Neural cell (in vitro differentiated cells): ENCODE measurements around the gene BROX. TPM values are rescaled to one million over a fixed set of nuclear protein-coding genes. Genes with fewer than 3 reads are reported as not detected.

Source experiments
- H2AFZ ChIP-seq: fragments of 200-600, 300-800 bp; sonication (generic), shearing (Covaris generic); 2 replicates; pipeline ENCODE4 v1.6.0; 2014; ENCODE audit warnings: low read depth, mild to moderate bottlenecking, antibody characterized with exemption, low read length, moderate library complexity
- H3F3A ChIP-seq: fragments of 200-600 bp; shearing (Covaris generic); 2 replicates; pipeline ENCODE4 v1.6.1; 2016; ENCODE audit warnings: mild to moderate bottlenecking, moderate library complexity, mixed read lengths, antibody characterized with exemption, low read length; ENCODE audit not compliant: insufficient read depth, poor library complexity, severe bottlenecking
- H3K27ac ChIP-seq: fragments of 200-600, 300-800 bp; sonication (generic), shearing (Covaris generic); 2 replicates; pipeline ENCODE4 v1.5.1; 2014; ENCODE audit warnings: mild to moderate bottlenecking, low read length, moderate library complexity
- H3K27me3 ChIP-seq: fragments of 300-800, 200-600 bp; sonication (generic), shearing (Covaris generic); 2 replicates; pipeline ENCODE4 v1.6.0; 2014; ENCODE audit warnings: mild to moderate bottlenecking, low read depth, low read length, moderate library complexity; ENCODE audit not compliant: insufficient read depth
- H3K36me3 ChIP-seq: fragments of 300-800, 200-600 bp; sonication (generic), shearing (Covaris generic); 2 replicates; pipeline ENCODE4 v1.5.1; 2014; ENCODE audit warnings: mild to moderate bottlenecking, antibody characterized with exemption, low read length, moderate library complexity; ENCODE audit not compliant: insufficient read depth
- H3K4me2 ChIP-seq: fragments of 300-800, 200-600 bp; sonication (generic), shearing (Covaris generic); 2 replicates; pipeline ENCODE4 v1.6.0; 2014; ENCODE audit warnings: mild to moderate bottlenecking, low read length
- H3K4me3 ChIP-seq: fragments of 300-800, 200-600 bp; sonication (generic), shearing (Covaris generic); 2 replicates; pipeline ENCODE4 v1.5.1; 2014; ENCODE audit warnings: mild to moderate bottlenecking, low read length, moderate library complexity
- H3K79me2 ChIP-seq: fragments of 200-600 bp; shearing (Covaris generic); replicated peaks from 2 replicates; pipeline ENCODE4 v1.6.0; 2014; ENCODE audit warnings: mild to moderate bottlenecking, low read length, moderate library complexity; ENCODE audit not compliant: insufficient read depth
- H3K9ac ChIP-seq: fragments of 300-800, 200-600 bp; sonication (generic), shearing (Covaris generic); 2 replicates; pipeline ENCODE4 v1.6.1; 2016; ENCODE audit warnings: mild to moderate bottlenecking, low read length, mixed read lengths
- H3K9me2 ChIP-seq: fragments of 200-600 bp; shearing (Covaris generic); 2 replicates; pipeline ENCODE4 v1.6.1; 2016; ENCODE audit warnings: mild to moderate bottlenecking, low read length, mixed read lengths; ENCODE audit not compliant: insufficient read depth
- H3K9me3 ChIP-seq: fragments of 200-600, 300-800 bp; sonication (generic), shearing (Covaris generic); 2 replicates; pipeline ENCODE4 v1.6.1; 2016; ENCODE audit warnings: mild to moderate bottlenecking, mixed run types, low read length, moderate library complexity, mixed read lengths
- H4K20me1 ChIP-seq: fragments of 200-600 bp; shearing (Covaris generic); 2 replicates; pipeline ENCODE4 v1.6.1; 2016; ENCODE audit warnings: mild to moderate bottlenecking, mixed run types; ENCODE audit not compliant: insufficient read depth
- EP300 ChIP-seq: fragments of 450-650 bp; conservative IDR thresholded peaks from 2 replicates; pipeline ENCODE4 v1.6.1; 2014; ENCODE audit warnings: antibody characterized with exemption, mild to moderate bottlenecking, moderate library complexity; ENCODE audit not compliant: poor library complexity, severe bottlenecking
- EZH2 ChIP-seq: fragments of 200-600, 300-800 bp; shearing (Covaris generic), sonication (generic); IDR thresholded peaks from 2 replicates; pipeline ENCODE4 v1.6.1; 2014; ENCODE audit warnings: antibody characterized with exemption, low read length, borderline replicate concordance, mild to moderate bottlenecking; ENCODE audit not compliant: insufficient read depth, poor library complexity, severe bottlenecking
- MXI1 ChIP-seq: fragments of 450-650 bp; conservative IDR thresholded peaks from 2 replicates; pipeline ENCODE4 v1.6.1; 2014; ENCODE audit warnings: antibody characterized with exemption, mild to moderate bottlenecking; ENCODE audit not compliant: poor library complexity, severe bottlenecking
- POLR2AphosphoS5 ChIP-seq: IDR thresholded peaks from 2 replicates; pipeline ENCODE4 v1.6.1; 2012
- RAD21 ChIP-seq: fragments of 450-650 bp; conservative IDR thresholded peaks from 2 replicates; pipeline ENCODE4 v1.6.1; 2014; ENCODE audit warnings: antibody characterized with exemption, mild to moderate bottlenecking, moderate library complexity
- SMC3 ChIP-seq: fragments of 450-650 bp; conservative IDR thresholded peaks from 2 replicates; pipeline ENCODE4 v1.6.1; 2014; ENCODE audit warnings: antibody characterized with exemption, mild to moderate bottlenecking, moderate library complexity; ENCODE audit not compliant: poor library complexity
- TAF1 ChIP-seq: IDR thresholded peaks from 2 replicates; pipeline ENCODE4 v1.6.1; 2012; ENCODE audit warnings: low read depth
- polyA plus RNA-seq: library from polyadenylated mRNA; depleted of rRNA; stranded (reverse); fragments of >200 nt; gene quantifications from 2 replicates; pipeline ENCODE4 v1.2.3, GENCODE V29; 2014
- TF ChIP-seq, protein P1 (sequence below): fragments of 450-650 bp; IDR thresholded peaks from 2 replicates; pipeline ENCODE4 v1.5.1; 2014; ENCODE audit warnings: antibody characterized with exemption, mild to moderate bottlenecking, moderate library complexity; ENCODE audit not compliant: poor library complexity, severe bottlenecking
- TF ChIP-seq, protein P2 (sequence below): IDR thresholded peaks from 2 replicates; pipeline ENCODE4 v1.6.1; 2012; ENCODE audit warnings: borderline replicate concordance

Gene BROX
- polyA plus RNA-seq, 1 donor from 2014 or later = 22.6 TPM

DNA sequence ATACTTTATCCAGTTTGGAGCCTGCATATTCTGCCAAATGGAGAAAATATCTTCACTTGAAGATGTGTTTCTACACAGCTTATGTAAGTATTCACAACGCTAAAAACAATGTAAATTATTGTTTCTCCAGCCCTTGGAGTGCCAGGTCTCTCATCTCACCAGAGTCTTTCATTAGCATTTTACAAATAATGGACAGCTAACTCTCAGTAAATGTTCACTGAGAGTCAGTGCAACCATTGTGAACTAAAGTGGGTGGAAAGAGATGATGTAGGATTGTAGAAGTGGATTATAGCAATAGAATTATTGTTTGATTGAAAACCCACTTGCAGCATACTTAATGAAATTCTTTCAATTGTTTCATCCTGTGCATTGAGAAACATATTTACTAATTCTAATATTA, 16.4 kb downstream of the BROX start:
- no peaks in the 10 kb centered on the region for H4K20me1 ChIP-seq
- no peaks in the 10 kb centered on the region for H3K9me3 ChIP-seq
- no peak overlapping the region for H3K4me2 ChIP-seq
- TF ChIP-seq TAF1 = no peak
- TF ChIP-seq EP300 = no peak
- TF ChIP-seq POLR2AphosphoS5 = no peak
- no peak for TF ChIP-seq EZH2
- TF ChIP-seq, protein P1, sequence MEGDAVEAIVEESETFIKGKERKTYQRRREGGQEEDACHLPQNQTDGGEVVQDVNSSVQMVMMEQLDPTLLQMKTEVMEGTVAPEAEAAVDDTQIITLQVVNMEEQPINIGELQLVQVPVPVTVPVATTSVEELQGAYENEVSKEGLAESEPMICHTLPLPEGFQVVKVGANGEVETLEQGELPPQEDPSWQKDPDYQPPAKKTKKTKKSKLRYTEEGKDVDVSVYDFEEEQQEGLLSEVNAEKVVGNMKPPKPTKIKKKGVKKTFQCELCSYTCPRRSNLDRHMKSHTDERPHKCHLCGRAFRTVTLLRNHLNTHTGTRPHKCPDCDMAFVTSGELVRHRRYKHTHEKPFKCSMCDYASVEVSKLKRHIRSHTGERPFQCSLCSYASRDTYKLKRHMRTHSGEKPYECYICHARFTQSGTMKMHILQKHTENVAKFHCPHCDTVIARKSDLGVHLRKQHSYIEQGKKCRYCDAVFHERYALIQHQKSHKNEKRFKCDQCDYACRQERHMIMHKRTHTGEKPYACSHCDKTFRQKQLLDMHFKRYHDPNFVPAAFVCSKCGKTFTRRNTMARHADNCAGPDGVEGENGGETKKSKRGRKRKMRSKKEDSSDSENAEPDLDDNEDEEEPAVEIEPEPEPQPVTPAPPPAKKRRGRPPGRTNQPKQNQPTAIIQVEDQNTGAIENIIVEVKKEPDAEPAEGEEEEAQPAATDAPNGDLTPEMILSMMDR = no peak
- TF ChIP-seq, protein P2, sequence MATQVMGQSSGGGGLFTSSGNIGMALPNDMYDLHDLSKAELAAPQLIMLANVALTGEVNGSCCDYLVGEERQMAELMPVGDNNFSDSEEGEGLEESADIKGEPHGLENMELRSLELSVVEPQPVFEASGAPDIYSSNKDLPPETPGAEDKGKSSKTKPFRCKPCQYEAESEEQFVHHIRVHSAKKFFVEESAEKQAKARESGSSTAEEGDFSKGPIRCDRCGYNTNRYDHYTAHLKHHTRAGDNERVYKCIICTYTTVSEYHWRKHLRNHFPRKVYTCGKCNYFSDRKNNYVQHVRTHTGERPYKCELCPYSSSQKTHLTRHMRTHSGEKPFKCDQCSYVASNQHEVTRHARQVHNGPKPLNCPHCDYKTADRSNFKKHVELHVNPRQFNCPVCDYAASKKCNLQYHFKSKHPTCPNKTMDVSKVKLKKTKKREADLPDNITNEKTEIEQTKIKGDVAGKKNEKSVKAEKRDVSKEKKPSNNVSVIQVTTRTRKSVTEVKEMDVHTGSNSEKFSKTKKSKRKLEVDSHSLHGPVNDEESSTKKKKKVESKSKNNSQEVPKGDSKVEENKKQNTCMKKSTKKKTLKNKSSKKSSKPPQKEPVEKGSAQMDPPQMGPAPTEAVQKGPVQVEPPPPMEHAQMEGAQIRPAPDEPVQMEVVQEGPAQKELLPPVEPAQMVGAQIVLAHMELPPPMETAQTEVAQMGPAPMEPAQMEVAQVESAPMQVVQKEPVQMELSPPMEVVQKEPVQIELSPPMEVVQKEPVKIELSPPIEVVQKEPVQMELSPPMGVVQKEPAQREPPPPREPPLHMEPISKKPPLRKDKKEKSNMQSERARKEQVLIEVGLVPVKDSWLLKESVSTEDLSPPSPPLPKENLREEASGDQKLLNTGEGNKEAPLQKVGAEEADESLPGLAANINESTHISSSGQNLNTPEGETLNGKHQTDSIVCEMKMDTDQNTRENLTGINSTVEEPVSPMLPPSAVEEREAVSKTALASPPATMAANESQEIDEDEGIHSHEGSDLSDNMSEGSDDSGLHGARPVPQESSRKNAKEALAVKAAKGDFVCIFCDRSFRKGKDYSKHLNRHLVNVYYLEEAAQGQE = no peak
- no peak for TF ChIP-seq RAD21
- no peaks in the 10 kb centered on the region for H3F3A ChIP-seq
- H3K4me3 ChIP-seq = no peak overlapping the region
- peaks cover 7% of the 10 kb centered on the region for H3K36me3 ChIP-seq
- H3K9me2 ChIP-seq = no peaks in the 10 kb centered on the region
- H3K79me2 ChIP-seq = no peaks in the 10 kb centered on the region
- H2AFZ ChIP-seq = no peak overlapping the region
- no peaks in the 10 kb centered on the region for H3K27me3 ChIP-seq
- H3K27ac ChIP-seq = no peak overlapping the region
- no peak overlapping the region for H3K9ac ChIP-seq

DNA sequence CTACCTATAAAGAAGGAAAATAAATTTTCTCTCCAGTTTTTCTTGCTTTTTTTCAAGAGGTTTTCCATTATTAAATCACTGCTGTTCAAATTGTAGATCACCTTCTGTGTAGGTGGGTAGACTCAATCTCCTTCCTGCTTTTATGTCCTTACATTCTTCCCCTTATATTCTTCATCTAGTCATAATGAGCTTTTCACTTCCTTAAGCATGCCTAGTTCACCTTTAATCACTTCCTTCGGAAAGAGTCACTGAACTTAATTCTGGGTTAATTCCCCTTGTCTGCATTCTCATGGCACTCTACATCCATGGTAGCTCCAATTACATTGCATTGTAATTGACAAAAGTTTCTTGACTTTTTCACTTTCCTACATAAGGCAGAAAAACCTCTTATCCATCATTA, 18.5 kb downstream of the BROX start:
- no peaks in the 10 kb centered on the region for H3K9me2 ChIP-seq
- no peak overlapping the region for H3K9ac ChIP-seq
- no peaks in the 10 kb centered on the region for H3K79me2 ChIP-seq
- no peak overlapping the region for H3K4me2 ChIP-seq
- TF ChIP-seq, protein P1 = no peak
- no peak for TF ChIP-seq MXI1
- TF ChIP-seq SMC3 = no peak
- no peak for TF ChIP-seq TAF1
- TF ChIP-seq EP300 = no peak
- no peak for TF ChIP-seq EZH2
- TF ChIP-seq RAD21 = no peak
- TF ChIP-seq POLR2AphosphoS5 = no peak
- TF ChIP-seq, protein P2 = no peak
- no peaks in the 10 kb centered on the region for H4K20me1 ChIP-seq
- H3F3A ChIP-seq = no peaks in the 10 kb centered on the region
- no peak overlapping the region for H2AFZ ChIP-seq
- peaks cover 7% of the 10 kb centered on the region for H3K36me3 ChIP-seq
- no peaks in the 10 kb centered on the region for H3K9me3 ChIP-seq
- no peak overlapping the region for H3K4me3 ChIP-seq
- no peaks in the 10 kb centered on the region for H3K27me3 ChIP-seq
- no peak overlapping the region for H3K27ac ChIP-seq
